Stimulated activated CD8-positive, alpha-beta memory T cell treated with anti-CD3 and anti-CD28 coated beads, Interleukin-2, amount 100 ng/mL, for 1 hour (primary cell): ENCODE measurements around the gene ABCB9.

Experiments used
- DNase-seq, 2 donors: peaks; one replicate each; pipeline ENCODE4 v3.0.0-alpha.2; 2020; ENCODE audit warnings: low read depth in 2 of 2

The ABCB9 gene

DNA sequence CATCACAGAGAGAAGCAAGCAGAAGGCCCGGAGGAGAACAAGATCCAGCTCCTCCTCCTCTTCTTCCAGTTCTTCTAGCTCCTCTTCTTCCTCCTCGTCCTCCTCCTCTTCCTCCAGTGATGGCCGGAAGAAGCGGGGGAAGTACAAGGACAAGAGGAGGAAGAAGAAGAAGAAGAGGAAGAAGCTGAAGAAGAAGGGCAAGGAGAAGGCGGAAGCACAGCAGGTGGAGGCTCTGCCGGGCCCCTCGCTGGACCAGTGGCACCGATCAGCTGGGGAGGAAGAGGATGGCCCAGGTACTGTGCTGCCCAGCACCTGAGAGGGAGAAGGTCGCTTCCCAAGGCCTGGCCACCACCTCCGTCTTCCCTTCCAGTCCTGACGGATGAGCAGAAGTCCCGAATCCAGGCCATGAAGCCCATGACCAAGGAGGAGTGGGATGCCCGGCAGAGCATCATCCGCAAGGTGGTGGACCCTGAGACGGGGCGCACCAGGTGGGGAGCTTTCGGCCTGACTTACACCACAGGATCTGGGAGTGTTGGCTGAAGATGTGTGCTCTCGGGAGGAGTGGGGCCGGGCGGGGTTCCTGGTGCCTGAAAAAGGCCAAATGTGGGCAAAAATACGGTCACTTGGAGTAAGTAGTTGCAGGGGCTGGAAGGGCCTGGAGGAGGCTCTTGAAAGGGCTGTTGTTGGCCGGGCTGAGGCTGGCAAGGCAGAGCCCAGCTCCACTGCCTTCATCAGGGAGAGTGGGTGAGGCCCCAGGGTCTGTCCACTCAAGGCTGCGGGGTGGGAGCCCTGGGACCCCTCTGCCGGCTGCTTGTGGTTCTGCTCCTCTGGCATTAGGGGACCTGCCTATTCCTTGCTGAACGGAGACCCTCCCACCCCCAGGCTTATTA is 15.6 kb upstream of the ABCB9 start:
- no peak for DNase-seq

DNA sequence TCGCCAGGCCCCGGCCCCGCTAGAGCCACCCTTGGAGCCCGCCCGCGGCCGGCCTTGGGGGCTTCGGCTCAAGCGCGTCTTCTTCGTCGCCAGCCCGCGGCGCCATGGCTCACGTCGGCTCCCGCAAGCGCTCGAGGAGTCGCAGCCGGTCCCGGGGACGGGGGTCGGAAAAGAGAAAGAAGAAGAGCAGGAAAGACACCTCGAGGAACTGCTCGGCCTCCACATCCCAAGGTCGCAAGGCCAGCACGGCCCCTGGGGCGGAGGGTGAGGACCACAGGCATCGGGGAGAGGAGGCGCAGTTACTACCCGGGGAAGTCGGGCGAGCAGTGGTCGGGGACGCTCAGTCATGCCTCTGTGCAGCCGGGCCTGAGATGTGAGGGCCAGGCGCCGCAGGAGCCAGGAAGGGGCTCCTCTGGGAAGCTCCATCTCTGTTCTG is 14.8 kb upstream of the ABCB9 start:
- DNase-seq, result no peak

DNA sequence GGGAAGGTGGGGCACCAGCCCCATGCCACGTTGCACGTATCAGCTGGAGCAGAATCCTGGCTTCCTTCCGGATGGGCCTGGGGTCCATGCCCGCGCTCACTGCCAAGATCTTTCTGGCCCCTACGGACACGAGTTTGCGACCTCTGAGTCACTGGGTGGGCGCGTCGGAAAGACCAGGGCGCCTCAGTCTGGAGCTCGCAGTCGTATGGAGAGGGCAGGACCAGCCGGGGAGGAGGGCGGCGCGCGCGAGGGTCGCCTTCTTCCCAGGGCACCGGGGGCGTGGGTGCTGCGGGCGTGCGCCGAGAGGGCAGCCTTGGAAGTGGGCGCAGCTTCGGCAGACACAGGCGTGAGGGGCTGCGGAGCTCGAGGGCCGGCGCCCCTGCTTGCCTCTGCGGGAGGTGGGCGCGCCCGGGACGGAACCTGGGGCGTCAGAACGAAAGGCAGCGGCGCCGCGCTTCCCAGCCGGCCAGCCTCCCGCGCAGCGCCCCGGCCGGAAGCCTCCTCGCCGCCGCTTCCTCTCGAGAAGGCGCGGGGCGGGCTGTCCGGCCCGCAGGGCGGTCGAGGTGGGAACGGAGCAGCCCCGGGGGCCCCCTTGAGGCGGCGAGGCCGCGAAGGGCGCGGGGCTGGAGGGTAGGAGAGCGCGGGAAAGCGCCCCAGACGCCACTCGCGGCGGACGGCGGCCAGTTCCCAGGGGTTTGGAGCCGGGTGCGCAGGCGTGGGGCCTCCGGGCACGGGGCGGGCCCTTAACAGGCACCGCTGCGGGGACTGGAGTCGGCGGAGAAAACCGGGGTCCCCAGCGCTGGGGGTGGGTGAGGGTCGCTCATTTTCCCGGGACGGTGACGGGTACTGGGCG is 14.1 kb upstream of the ABCB9 start, which contains the start of gene ARL6IP4:
ARL6IP4 (plus strand) TSS at position 499 of the 853 bp plus-strand sequence. CDS start 459 bp downstream, outside the sequence.
- peak; percentile 35 to 37 for DNase-seq

DNA sequence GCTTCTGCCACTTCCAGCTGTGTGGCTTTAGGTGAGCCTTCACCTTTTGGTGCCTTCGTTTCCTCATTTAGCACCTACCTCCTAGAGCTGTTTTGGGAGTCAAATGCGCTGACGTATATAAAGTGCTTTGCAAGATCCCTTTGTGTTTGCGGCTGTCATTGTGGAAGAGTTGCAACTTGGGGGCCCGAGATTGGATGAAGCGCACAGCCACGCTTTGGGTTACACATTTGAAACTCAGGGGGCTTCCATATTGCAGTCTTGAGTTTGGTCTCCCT is 13.6 kb upstream of the ABCB9 start:
- DNase-seq, result no peak

DNA sequence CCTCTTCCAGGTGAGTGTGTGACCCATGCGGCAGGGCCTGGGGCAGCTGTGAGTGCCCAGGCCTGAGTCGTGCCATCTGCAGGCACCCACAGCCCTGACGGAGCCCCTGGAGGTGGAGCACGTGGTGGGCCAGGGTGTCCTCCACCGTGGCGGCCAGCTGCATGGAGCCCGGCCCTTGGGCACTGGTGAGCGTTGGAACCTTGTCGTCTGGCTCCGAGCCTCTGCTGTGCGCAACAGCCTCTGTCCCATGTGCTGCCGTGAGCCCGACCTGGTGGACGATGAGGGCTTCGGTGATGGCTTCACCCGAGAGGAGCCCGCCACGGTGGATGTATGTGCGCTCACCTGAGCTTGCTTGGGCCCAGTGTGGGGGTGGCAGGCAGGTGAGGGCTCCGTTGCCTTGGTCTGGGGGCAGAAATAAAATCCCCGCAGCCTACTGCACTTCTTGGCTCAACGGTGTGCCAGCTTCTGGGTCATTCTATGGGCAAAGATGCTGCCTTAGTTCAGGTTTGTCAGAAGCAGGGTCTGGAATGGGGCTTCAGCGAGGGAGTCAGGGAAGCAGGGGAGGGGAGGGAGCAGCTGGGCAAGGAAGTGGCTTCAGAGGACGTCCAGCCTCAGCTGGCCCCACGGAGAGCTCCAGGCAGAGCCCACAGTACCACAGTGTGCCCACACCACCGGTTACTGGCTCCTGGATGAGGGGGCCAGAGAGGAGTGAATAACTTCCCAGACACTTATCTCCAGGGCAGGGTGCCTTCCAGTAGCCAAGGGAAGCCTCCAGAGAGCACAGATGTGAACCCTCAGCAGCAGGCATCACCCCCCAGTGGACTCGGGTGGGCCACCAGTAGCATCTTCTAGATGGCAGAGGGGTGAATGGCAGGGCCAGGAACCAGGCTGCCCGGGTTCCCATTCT is 13.0 kb upstream of the ABCB9 start:
- no peak for DNase-seq

DNA sequence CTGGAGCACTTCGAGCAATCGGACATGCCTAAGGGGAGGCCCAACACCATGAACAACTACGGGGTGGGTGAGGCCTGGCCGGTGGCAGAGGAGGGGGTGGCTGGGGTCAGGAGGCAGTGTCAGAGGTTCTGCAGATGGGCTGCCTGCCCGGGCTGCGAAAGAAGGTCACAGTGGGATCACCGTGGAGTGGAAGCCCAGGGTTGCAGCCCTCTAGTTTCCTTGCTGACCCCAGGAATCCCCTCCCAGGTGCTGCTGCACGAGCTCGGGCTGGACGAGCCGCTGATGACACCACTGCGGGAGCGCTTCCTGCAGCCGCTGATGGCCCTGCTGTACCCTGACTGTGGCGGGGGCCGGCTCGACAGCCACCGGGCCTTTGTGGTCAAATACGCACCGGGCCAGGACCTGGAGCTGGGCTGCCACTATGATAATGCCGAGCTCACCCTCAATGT is 12.3 kb upstream of the ABCB9 start:
- no peak for DNase-seq

DNA sequence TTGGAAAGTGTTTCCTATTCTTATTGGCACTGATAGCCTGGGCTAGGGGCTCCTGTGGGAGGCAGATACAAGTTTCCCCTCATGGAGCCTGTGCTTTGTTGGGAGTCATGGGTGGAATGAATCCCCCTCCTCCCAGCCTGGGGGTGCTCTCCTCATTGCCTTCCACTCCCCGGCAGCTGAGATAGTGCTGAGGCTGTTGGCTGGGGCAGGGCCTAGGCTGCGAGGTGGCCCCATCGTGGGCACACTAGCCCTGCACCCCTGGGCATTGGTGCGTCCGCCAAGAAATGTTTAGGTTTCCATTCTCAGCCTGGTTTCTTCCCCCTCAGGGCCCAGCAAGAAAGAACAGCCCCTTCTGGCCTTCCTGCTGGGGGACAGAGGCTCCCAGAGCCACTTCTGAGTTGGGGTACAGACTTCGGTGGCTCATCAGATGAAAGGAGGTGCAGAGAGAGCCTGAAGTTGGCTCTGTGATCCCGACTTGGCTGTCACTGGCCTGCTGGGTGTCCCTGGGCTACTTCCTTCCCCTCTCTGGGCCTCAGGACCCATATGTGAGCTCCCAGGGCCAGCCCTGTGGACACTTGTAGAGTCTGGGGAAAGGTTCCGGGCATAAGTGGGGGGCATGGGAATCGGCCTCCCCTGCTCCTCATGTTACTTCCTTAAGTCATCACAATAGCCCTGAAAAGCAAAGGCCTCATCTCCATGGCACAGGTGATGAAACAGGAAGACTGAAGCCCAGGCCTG is 11.6 kb upstream of the ABCB9 start:
- no peak for DNase-seq

DNA sequence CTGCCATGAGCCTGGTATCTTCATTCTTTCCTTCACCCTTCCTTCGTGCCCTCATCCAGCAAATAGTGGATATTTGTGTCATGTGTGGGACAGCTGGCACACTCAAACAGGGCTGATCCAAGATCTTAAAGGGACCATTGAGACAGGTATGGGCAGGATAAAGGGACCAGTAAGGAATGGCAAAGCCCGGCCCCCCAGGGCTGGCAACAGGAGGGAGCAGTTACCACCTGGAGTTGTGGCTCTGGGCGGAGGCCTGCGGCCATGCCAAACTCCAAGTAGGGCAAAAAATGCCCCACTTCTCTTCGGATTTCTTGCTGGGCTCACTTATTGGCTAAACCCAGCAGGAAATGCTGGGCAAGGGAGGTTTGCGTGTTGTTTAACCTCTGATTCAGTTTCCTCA is 10.9 kb upstream of the ABCB9 start:
- no peak for DNase-seq

DNA sequence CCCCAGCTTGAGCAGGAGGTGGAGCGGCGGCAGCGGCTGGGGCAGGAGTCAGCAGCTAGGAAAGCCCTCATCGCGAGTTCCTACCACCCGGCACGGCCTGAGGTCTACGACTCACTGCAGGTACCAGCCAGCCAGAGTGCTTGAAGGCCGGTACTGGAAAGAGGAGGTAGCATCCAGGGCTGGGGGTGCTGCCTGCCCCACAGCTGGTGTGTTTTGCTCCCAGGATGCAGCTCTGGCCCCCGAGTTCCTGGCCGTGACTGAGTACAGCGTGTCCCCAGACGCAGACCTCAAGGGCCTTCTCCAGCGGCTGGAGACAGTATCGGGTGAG is 10.3 kb upstream of the ABCB9 start:
- no peak for DNase-seq

DNA sequence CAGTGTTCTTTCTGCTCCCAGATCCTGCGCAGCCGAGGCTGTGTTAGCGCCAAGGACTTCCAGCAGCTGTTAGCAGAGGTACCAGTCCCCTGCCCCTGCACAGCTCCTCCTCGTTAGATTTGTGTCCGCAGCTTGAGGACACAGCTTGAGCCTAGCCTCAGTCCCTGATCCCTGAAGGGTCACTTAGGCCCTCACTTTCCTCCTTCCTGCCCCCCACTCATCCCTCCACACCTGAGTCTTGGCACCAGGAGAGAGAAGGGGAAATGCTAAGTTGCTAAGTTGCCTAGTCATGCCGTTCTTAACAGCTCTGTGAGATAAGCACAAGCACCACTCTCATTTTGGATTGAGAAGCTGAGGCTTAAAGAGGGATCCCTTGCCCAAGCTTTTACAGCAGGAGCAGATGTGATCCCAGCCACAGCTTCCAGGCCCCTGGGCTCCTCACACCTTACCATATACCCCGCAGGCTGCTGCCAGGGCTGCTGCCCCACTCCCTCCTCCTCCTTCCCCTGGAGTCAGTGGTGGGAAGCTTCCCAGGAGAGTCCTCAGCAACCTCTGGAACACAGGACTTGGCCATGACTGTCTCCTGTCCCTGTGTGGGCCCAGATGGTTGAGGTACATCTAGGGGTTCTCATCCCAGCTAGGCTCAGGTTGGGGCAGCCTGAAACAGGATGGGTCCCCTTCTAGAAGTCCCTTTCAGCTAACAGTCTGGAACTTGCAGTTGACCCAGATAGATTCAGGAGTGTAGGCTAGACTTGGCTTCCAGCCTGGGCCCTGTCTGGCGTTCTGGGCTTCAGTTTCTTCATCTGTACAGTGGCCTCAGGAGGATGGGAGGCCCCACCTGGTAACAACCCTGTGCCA is 9.8 kb upstream of the ABCB9 start:
- no peak for DNase-seq

DNA sequence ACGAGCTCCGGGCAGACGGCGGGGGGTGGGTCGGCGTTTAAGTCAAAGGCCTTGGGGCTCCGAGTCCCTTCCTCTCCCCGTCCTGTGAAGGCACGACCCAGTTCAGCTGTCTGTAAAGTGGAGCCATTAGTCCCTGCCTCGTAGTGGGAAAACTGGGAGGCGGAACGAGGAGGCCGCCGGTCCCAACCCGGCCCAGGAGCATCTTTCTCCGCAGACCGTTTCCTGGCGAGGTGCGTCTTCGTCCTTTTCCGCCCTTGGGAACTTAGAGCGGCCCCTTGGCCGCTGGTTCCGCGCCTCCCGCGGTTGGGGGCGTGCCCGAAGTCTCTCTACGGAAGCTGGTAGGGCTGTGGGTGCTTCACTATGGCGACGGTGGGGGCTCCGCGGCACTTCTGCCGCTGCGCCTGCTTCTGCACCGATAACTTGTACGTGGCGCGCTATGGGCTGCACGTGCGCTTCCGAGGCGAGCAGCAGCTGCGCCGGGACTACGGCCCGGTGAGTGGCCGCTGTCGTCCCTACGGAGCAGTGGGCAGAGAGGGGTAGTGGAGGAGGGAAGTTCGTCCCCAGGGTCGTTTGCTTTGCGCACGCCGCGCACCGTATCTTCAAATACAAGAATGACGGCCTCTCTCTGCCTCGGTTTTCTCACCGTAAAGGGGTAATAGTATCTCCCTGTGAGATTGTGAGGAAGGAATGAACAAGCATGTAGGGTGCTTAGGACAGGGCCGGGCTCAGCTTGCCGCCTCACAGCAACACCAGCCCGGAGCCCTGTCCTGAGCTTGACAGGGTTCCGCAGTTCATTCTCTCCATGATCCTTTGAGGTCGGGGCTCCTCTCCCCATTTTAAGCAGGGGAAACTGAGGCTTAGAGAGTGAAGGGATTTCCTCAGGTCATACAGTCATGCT is 8.9 kb upstream of the ABCB9 start, which contains the start of gene OGFOD2:
OGFOD2 (plus strand) TSS at position 353 of the 898 bp plus-strand sequence; CDS start at position 361, 8 bp downstream.
- peak; percentile 80 to 87 for DNase-seq

DNA sequence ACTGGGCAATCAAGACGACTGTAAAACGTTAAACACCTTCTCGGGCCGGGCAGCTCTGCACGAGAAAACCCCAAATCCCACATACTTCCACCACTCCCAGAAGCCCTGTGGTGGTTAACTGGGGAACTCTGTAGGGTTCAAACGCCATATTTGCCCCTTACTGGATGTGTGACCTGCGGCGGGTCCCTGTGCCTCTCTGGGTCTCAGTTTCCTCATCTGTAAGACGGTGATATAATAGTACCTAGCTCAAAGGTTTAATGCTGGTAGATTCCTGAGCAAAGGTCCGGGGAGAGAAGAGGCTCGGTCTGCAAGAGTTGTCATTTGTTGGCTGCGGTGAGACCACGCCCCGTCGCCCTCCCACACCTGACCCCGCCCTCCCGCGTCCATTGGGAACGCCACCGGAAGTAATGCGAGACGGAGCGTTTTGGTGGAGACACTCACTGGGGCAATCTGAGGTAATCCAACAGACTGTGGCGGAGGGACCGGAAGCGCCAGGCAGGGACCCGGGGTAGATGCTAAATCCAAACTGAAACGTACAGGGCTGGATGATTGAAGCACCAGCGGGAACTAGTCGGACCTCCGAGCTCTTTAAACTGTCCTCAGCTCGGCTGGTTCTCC is 8.1 kb upstream of the ABCB9 start:
- DNase-seq, result peak; percentile 98

DNA sequence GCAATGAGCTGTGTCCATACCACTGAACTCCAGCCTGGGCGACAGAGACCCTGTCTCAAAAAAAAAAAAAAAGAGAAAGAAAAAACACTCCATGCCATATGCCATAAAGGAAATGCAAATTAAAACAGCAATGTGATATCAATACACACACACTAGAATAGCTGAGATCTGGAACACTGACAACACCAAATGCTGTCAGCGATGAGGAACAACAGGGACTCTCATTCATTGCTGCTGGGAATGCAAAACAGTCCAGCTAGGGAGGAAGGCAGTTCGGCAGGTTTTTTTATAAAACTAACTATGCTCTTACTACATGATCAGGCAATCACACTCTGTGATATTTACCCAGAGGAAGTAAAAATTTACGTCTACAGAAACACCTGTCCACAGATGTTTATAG is 3.4 kb upstream of the ABCB9 start:
- no peak for DNase-seq

DNA sequence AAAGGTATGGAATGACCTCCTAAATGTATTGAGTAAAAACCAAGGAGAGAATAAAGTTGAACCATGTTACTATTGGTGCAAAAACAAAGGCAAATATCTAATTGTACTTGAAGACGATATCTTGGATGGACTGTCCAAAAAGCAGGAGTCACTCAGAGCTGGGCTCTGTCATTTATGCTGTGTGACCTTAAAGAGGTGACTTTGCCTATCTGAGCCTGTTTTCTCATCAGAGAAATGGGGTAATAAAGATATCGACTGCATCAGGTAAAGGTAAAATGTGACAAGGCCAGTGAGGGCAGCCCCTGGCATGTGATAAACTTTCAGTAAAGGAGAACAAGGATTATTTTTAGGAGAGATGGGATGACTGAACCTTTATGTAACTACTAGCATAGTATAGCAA is 1.8 kb upstream of the ABCB9 start:
- DNase-seq, result no peak

DNA sequence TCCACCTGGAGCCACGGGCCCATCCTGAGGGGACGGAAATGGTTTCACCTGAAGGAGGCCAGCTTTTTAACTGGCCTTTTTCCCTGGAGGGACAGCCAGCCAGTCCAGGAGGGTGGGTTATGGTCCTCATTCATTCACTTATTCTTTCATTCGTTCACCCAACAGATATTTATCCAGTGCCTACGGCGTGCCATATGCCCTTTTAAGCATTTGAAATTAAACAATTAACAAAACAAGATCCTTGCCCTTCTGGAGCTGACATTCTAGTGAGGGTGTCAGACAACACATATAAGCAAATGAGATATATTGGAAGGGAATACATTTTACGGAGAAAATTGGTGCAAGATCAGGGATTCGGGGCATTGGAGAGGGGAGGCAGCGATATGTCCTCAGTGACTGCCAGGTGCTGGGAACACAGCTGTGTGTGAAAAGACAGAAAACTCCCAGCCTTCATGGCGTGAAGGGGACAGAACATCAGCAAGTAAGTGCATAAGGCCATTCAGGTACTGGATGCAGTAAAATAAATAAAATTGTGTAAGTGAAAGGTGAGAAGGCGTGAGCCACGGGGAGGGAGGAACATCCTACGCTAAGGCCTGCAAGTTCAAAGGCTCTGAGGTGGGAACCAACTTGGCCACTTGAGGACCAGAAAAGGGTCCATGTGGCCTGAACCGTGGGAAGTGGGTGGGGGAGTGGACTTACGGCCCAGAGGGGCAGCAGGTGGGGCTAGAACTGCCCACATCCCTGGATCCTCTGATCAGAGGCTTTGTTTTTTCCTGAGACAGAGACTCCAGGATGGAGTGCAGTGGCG is 684 bp upstream of the ABCB9 start:
- no peak for DNase-seq

DNA sequence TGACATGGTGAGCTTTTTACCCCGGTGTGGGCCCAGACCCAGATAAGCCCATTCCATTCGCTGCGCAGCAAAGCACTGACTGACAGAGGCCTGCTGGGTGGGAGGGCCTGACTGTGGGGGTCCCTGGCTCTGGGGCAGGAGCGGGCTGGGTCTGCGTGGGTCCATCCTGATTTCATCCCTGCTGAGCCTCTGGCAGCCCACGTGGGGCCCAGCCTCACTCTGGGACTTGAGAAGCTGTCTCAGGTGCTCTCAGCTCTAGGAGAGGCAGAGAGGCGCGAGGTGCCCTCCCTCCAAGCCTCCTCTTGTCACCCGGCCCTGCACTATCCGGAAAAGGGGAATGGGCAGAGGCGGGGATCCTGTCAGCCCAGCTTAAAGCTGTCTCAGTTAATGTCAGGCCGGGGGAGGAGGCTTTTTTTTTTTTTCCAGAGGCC is 927 bp downstream of the ABCB9 start:
- no peak for DNase-seq

DNA sequence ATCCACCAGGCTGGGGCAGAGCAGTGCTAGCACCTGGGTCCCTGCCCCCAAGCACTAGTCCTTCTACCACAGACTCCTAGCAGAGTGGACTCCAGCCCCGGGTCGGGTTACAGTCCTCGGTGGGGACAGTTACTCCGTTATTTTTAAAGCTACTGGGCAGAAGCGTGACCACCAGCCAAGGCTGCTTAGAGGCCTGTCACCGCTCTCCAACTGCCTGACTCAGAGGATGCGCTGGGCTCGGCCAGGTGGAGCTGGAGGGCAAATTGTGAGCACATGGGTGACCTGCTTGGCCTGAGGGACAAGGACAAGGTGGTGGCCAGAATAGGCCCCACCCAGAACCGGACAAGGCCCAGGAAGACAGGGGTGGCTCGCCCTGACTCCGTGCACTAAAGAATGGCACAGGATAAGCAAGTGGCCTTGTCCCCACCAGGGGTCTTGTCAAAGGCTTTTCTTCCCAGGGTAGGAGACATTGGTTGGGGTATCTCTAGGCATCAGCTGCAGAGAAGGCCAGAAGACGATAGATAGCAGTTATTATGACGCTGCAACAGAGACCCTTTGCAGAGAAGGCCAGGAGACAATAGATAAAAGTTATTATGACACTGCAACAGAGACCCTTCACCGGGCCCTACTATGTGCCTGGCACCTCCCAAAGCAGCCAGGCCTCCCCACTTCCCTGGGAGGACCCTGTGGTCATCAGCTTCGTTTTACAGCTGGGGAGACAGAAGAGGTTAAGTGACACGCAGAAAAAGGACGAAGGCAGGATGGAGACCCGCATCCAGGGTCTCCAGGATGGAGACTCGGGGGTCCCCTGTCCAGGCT is 1.6 kb downstream of the ABCB9 start:
- no peak for DNase-seq
